Midbrain (tissue), 1 donor: ENCODE measurements around the gene STRIP1.

Source experiments
- DNase-seq: peaks from one replicate; lab custom pipeline; 2025; lab: John Stamatoyannopoulos, UW

STRIP1 gene

DNA sequence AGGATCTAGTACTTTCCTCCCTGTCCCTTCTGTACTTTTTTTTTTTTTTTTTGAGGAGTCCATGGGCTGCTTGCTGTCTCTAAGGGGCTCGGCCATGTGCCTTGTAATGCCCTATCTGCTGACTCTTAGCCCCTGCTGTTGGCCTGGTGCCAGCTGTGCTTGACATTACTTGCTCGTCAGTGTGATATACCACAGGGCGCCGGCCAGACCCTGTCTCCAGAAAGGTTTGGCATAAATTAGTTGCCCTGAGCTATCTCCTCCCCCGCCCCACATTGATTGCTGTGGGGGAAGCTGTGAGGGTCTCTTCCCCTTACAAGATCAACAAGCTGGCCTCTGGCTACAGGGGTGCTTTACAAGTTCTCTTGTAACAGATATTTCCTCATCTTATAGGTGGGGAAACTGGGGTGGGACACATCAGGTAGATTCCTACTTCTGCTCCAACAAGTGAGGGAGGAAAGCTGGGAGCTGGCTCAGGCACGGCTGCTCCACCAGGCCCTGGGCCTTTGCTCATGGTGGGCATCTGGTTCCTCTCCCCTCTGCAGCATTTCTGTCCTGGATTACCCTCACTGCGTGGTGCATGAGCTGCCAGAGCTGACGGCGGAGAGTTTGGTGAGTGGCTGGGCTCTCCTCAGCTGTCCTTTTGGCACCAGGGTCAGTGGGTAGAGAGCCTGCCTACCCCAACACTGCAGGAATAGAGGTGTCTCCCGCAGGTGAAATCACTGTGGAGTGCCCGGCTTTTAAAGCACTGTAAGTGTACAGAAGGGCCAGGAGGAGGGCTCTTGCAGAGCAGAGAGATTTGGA lies 15.6 kb downstream of the STRIP1 start:
- DNase-seq = no peak

GRCh38 chr1:110050602-110051261 lies 16.3 kb downstream of the STRIP1 start:
- DNase-seq = no peak

- no peak for DNase-seq
Observed at GRCh38 chr1:110051262-110051648, 16.8 kb downstream of the STRIP1 start.

DNA sequence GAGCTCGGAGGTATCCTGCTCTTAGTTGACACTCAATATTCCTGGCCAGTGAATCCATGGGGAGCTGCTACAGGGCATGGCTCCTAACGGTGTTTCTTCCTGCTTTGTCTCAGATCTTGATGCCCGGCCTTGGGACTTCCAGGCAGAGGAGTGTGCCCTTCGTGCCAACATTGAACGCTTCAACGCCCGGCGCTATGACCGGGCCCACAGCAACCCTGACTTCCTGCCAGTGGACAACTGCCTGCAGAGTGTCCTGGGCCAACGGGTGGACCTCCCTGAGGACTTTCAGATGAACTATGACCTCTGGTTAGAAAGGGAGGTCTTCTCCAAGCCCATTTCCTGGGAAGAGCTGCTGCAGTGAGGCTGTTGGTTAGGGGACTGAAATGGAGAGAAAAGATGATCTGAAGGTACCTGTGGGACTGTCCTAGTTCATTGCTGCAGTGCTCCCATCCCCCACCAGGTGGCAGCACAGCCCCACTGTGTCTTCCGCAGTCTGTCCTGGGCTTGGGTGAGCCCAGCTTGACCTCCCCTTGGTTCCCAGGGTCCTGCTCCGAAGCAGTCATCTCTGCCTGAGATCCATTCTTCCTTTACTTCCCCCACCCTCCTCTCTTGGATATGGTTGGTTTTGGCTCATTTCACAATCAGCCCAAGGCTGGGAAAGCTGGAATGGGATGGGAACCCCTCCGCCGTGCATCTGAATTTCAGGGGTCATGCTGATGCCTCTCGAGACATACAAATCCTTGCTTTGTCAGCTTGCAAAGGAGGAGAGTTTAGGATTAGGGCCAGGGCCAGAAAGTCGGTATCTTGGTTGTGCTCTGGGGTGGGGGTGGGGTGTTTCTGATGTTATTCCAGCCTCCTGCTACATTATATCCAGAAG lies 19.4 kb downstream of the STRIP1 start:
- peak; percentile 61 for DNase-seq

DNA sequence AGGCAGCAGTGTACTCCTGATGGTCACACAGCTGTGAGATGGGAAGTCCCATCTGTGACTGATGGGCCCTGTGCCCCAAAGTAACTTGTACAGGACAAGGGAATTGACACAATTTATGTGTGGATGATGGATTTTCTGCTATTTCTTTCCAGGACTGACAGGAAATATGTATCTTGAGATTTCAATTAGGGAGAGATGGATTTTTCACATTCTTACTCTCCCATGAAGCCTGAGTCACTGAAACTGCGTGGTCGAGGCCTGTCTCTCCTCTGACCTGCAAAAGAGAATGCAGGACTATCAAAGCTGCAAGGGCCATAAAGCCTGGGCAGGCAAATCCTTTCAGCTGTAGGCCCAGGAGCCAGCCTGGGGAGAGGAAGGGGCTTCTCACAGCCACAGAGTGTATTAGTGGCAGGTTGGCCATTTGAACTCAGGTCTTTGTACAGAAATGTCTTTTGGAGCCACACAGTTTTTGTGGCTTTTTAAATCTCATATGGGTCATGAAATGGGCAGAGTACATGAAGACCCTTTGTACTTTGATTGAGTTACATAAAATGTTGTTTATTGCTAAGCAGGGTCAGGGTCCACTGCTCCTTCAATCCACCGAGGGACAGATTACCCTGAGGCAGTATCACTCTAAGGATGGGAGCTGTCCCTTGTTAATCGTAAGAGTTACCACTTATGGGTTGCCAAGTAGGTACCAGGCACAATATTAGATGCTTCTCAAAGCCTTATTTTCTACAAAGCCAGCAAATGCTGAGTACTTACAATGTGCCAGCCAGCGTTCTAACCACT lies 21.3 kb downstream of the STRIP1 start:
- DNase-seq = no peak

- DNase-seq = no peak
Observed at GRCh38 chr1:110056285-110056683, 21.9 kb downstream of the STRIP1 start.

GRCh38 chr1:110056776-110057175 lies 22.4 kb downstream of the STRIP1 start:
- no peak for DNase-seq

DNA sequence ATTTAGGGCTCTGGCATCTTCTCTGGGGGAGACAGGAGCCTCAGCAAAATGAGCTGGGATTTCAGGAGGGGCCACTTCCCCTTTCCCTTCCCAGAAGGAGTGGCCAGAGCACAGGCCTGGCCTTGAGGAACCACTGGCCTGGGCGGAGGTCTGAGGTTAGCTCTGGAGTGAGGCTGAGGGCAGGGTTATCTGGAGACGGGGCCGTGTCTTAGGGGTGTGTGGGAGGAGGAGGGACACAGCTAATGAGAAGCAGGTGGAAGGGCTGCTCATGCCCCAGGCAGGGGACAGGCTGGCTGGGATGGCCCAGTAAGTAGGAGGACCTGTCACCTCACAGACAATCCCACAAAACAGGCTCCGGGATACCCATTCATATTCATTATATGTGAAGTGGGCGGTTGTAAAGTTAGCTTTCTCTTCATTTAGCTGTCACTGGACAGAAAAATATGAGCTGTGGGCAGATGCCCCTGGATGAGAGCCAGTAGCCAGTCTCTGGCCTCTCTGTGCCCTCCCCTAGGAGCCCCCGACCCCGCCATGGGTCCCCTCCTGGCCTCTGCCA lies 23.6 kb downstream of the STRIP1 start:
- no peak for DNase-seq

- DNase-seq = no peak
Observed at GRCh38 chr1:110058591-110058990, 24.2 kb downstream of the STRIP1 start.

DNA sequence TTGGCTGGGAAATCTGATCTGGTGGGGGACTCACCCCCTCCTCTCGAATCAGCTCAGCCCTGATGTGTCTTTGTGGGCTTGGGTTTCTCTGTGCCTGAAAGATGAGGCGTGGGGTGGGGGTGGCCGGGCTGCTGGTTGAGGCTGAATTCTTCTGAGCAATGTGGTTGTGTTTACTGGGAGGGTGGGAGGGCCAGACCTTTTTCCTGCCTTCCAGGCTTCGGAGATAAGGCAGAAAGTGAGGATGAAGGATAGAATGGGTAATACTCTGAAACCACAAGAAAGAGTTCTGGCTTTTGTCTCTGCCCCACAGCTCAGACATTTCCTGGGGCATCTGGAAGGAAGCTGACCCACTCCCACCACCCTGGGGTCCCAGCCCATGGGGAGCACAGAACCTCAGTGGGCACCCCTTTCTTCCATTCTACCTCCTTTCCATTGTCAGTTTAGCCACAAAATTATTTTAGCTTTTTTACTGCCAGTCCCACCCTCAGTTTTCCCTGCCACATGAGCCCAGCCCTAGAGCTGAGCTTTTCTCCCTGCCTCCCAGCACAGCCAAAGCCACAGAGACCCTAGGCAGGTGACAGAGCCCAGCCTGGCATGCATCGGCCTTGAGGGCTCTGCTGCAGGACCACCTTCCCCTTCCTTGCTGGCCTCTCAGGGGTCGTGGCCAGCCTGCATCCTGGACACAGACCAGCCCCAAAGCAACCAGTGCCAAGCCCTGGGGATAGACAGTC lies 24.9 kb downstream of the STRIP1 start:
- no peak for DNase-seq

- no peak for DNase-seq
Observed at GRCh38 chr1:110060034-110060661, 25.7 kb downstream of the STRIP1 start.

DNA sequence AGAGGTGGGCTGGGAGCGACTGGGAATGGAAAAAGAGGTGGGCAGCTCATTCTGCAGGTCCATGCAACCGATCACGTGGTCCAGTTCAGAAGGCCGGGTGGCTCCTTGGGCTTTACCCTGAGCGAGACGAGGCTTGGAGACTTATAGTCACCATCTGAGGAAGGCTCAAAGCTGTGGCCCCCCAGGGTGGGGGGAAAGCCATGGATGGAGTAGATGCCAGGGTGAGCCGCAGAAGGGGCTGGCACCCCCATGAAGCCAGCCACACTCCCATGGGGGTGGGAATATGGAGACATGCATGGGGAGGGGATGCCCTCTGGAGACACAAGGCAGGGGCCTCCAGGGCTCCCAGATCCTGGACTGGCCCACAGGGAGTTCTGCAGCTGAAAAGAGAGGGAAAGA lies 26.2 kb downstream of the STRIP1 start:
- no peak for DNase-seq

DNA sequence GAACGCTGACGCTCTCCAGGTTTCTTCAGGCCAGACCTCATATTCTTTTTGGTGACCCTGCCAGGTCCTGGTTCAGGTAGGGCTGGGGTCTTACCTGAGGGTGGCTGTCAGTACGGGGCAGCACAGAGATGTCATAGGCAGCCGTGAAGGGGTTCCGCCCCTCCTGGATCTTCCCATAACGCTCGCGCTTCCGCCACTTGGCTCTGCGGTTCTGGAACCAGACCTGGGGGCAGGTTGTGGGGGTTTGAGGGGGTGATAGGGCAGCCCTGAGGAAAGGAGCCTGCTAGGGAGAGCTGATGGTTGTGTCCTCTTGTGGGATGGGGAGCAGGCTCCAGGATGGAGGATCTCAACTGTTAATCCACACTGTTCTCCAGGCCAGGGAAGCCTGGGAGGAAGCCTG lies 26.9 kb downstream of the STRIP1 start:
- DNase-seq = no peak

DNA sequence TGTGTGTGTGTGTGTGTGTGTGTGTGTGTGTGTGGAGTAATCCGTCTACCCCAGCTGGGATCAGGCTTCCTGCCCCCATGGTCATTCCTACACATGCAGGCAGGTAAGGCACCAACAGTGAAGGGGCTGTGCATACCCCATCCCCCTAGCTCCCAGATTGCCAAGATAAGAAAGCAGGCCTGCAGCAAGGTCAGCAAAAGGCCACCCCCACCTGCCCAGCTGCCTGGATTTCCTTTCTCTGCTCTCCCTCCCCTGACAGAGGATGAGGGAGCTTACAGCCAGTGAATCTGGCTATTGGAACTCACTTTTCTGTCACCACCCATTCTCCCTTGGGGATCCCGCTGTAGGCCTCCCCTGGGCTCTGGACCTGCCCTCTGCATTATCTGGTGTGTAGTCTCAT lies 28.2 kb downstream of the STRIP1 start:
- DNase-seq = no peak

DNA sequence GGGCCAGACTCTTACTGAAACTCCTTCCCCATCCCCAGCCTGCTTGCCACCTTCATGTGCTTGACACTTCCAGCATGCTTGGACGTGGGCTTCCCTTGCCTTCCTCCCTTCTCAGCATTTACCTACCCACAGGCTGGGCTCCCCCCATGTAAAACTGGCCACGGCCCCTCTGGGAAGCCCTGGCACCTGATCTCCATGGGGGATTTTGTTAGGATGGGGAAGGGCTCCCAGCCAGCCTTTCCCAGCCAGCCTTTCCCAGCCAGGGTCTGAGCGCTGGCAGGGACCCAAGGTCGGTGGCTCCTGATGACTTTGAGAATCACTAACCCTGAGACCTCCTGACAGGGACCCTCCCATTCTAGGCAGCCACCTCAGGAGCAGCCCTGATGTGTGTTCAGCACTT lies 29.4 kb downstream of the STRIP1 start:
- no peak for DNase-seq

- no peak for DNase-seq
Observed at GRCh38 chr1:110064576-110065337, 30.3 kb downstream of the STRIP1 start.

DNA sequence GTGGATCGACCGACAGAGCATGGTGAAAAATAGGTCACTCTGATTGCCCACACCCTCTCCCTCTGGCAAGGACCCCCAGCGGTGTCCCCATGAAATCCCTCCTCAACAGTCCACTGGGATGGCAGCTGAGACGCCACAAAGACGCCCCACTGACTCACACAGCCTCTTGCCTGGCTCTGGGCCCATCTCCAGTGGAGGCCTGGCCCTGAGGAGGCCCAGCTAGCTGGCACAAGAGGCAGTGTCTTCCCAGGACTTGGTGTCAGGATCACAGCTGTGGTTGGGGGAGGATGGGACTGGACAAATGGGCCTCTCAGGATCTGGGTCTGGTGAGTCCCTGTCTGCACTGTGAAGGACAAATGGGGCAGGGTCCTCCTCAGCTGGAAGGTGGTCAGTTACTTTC lies 31.4 kb downstream of the STRIP1 start:
- no peak for DNase-seq

DNA sequence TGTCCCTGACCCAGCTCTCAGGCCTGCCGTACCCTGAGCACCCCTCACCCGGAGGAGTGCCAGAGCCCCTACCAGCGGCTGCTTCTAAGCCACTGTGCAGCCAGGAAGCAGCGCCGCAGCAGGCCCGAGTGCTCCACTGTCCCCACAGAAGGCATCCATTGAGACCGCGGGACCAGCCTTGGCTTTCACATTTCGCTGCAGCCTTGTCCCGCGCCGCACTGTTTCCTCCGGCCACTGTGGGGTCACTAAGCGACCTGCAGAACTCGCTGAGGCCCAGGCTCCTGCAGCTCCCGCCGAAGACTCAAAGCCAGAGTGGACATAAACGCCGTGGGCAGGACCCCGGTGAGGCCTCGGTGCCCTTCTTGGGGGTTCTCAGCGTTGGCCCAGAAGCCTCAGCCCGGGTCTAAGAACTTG lies 33.1 kb downstream of the STRIP1 start:
- DNase-seq = no peak

GRCh38 chr1:110067893-110068645 lies 33.6 kb downstream of the STRIP1 start:
- no peak for DNase-seq
